ENCODE measurements around the gene KLHL14. TPM values are rescaled to one million over a fixed set of nuclear protein-coding genes. Genes with fewer than 3 reads are reported as not detected.

KLHL14 gene

DNA sequence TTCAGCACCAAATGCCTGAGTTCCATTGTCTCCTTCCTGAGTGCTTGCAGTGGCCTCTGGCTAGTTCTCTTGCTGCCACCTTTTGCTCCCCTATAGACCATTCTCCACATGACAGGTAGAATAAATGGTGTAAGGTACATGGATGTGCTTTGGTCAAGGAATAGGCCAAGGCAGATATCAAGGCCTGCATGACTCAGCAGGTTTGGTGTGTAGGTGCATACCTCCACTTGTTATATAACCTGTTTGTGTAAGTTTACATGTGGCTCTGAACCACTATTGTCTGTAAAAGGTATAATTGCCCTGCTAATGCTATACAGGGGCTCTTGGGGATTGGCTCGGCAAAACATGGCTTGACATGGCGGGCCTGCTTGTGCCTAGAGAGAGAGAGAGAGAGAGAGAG, 143.5 kb downstream of the KLHL14 start:
- Histone ChIP-seq H3K36me3 (ENCODE audit: insufficient read depth, low read length) (no peaks in the 10 kb centered on the region), H3K27me3 (ENCODE audit: control insufficient read depth, insufficient read depth, low read length) (no peaks in the 10 kb centered on the region), H3K4me3 (ENCODE audit: low read length) (no peak overlapping the region), H3K4me1 (ENCODE audit: control insufficient read depth, insufficient read depth, low read length) (peaks cover 3% of the 10 kb centered on the region), H3K9ac (ENCODE audit: low read depth, low read length) (no peak overlapping the region), H3K4me2 (ENCODE audit: low read length) (no peak overlapping the region), H3K9me3 (replicated peaks; ENCODE audit: low read length) (no peaks in the 10 kb centered on the region)

DNA sequence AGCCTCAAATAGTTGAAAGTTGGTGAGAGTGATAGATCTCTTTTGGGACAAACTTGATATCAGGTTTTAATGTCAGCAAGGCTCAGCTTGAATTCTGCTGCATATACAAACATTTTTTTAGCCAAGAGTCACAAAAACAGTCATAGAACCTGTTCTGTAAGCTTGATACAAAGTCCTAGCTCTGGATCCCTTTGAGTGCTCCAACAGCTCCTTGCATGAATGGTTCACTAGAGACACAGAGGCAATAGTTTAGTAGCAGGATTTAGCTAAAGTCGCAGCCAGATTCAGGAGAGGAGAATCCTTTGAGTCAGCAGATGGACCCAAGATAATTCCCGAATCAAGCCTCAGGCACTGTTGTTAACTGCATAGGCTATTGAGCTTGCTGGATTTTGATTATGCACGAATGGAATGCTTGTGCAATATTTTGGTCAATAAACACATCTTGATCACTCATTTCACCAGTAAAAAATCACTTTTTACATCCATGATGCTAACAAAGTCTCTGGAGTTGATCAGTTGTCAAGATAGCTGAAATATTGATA, 148.6 kb downstream of the KLHL14 start:
- no peaks in the 10 kb centered on the region for H3K36me3 ChIP-seq (ENCODE audit: insufficient read depth, low read length)
- no peaks in the 10 kb centered on the region for H3K27me3 ChIP-seq (ENCODE audit: control insufficient read depth, insufficient read depth, low read length)
- no peak overlapping the region for H3K4me2 ChIP-seq (ENCODE audit: low read length)
- H3K4me3 ChIP-seq (ENCODE audit: low read length), result no peak overlapping the region
- no peaks in the 10 kb centered on the region for H3K9me3 ChIP-seq (replicated peaks; ENCODE audit: low read length)
- no peaks in the 10 kb centered on the region for H3K4me1 ChIP-seq (ENCODE audit: control insufficient read depth, insufficient read depth, low read length)
- no peak overlapping the region for H3K9ac ChIP-seq (ENCODE audit: low read depth, low read length)

DNA sequence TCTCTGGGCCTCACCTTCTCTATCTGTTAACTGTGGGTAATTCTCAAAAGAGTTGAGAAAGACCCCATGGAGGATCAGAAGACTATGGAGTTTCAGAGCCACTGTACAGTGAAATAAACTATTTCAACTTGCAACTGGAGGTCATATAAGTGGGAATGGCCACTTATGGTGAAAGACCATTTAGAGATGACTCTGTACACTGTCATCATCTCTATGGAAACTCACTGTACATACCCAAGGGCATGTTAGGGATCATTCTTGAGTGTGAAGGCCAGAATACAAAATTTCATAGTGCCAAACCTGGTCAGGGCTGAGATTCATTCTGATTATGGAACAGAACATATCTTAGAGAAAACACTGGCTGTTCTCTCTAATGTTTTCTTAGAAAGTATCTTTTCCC, 149.3 kb downstream of the KLHL14 start:
- Histone ChIP-seq H3K9ac (ENCODE audit: low read depth, low read length) (no peak overlapping the region), H3K27me3 (ENCODE audit: control insufficient read depth, insufficient read depth, low read length) (no peaks in the 10 kb centered on the region), H3K4me3 (ENCODE audit: low read length) (no peak overlapping the region), H3K9me3 (replicated peaks; ENCODE audit: low read length) (no peaks in the 10 kb centered on the region), H3K36me3 (ENCODE audit: insufficient read depth, low read length) (no peaks in the 10 kb centered on the region), H3K4me1 (ENCODE audit: control insufficient read depth, insufficient read depth, low read length) (no peaks in the 10 kb centered on the region), H3K4me2 (ENCODE audit: low read length) (no peak overlapping the region)

Small RNA genes lying within 50 kb of the gene (small RNA-seq; reads per million reads assigned to genes)
- gene AC012123.2, result not detected
